ENCODE measurements around the gene OR13J1.

Gene OR13J1

GRCh38 chr9:35834260-35835215 lies 35.7 kb downstream of the OR13J1 start:
- DNase-seq (ENCODE audit: low read depth), result no peak

GRCh38 chr9:35832814-35833213 lies 37.4 kb downstream of the OR13J1 start:
- no peak for DNase-seq (ENCODE audit: low read depth)

GRCh38 chr9:35831040-35831439 lies 39.2 kb downstream of the OR13J1 start:
- no peak for DNase-seq (ENCODE audit: low read depth)

GRCh38 chr9:35829764-35830096 lies 40.5 kb downstream of the OR13J1 start:
- no peak for DNase-seq (ENCODE audit: low read depth)

GRCh38 chr9:35829084-35829763 lies 41.0 kb downstream of the OR13J1 start, which contains the start of gene TMEM8B:
Gene TMEM8B, plus strand, starts transcription at chr9:35829228. Its CDS starts 220 bp downstream, at chr9:35829448.
- DNase-seq (ENCODE audit: low read depth), result no peak

GRCh38 chr9:35828716-35829083 lies 41.5 kb downstream of the OR13J1 start, which contains the start of gene FAM221B:
Gene FAM221B, minus strand, starts transcription at chr9:35828732. Its CDS starts 2,571 bp downstream, at chr9:35826161.
- DNase-seq (ENCODE audit: low read depth), result no peak

GRCh38 chr9:35827486-35827885 lies 42.7 kb downstream of the OR13J1 start:
- DNase-seq (ENCODE audit: low read depth), result peak; percentile 65

GRCh38 chr9:35826071-35826701 lies 44.0 kb downstream of the OR13J1 start:
- no peak for DNase-seq (ENCODE audit: low read depth)

- no peak for DNase-seq (ENCODE audit: low read depth)
Observed at GRCh38 chr9:35822926-35823325, 47.3 kb downstream of the OR13J1 start.

- no peak for DNase-seq (ENCODE audit: low read depth)
Observed at GRCh38 chr9:35820076-35820475, 50.1 kb downstream of the OR13J1 start.

Data from GM04503 (cell line).